Measurements from ENCODE around the gene CASP12.
"Not testable (repeated sequence)": the region's sequence is repeated elsewhere in the genome, so short reads cannot be mapped to it uniquely, and the experiment has no call there.

CASP12 gene

GRCh38 chr11:104897891-104898684 lies at the start of gene CASP12:
TSS of gene CASP12 (minus strand) at chr11:104898460.
- H3K4me3 ChIP-seq (ENCODE audit: low read length) = peak within 1 kb of the TSS; percentile 76; the same call in 1 of the 2 replicates
- TF ChIP-seq ZNF274 (IDR thresholded peaks at IDR 0.05; ENCODE audit: low read depth, low read length) = no peak

DNA sequence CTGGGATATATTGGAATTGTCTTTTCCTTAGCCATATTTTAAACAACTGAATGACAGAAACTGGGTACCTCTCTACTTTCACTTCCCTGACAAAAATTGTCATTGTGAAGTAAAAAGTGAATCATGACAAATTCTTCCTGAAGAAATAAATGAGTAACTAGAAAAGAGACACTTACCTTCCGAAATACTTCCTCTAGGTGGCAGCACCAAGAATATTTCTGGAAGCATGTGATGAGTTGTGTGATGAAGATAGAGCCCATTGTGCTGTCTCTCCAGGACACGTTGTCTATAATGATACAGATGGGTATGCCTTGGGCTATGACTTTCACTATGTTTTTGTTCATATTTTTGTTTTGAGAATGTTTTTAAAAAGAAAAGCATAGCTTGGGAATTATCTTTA lies 48.6 kb upstream of the CASP12 start:
- no peak for TF ChIP-seq ZNF274 (IDR thresholded peaks at IDR 0.05; ENCODE audit: low read depth, low read length)

DNA sequence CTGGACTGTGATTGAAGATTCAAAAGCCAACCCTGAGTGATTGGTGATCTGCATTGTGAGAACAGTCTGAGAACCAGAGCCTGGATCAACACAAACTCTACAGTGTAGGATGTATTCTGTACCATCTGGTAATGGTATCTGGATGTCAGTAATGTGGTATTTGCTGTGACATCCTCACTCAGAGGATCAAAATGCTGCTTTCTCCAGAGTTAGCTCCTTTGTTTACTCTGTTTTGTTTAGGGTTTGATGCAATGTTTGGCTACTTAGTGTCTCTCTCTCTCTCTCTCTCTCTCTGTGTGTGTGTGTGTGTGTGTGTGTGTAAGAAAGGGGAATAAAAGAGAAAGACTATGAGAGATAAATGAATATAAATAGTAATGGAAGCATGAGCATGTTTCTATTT lies 45.8 kb upstream of the CASP12 start:
- no peak for TF ChIP-seq ZNF274 (IDR thresholded peaks at IDR 0.05; ENCODE audit: low read depth, low read length)
- no peak overlapping the region for H3K4me3 ChIP-seq (ENCODE audit: low read length)

More for the DNA sequence above, 48.6 kb upstream of the CASP12 start:
- no peak overlapping the region for H3K4me3 ChIP-seq (ENCODE audit: low read length)

DNA sequence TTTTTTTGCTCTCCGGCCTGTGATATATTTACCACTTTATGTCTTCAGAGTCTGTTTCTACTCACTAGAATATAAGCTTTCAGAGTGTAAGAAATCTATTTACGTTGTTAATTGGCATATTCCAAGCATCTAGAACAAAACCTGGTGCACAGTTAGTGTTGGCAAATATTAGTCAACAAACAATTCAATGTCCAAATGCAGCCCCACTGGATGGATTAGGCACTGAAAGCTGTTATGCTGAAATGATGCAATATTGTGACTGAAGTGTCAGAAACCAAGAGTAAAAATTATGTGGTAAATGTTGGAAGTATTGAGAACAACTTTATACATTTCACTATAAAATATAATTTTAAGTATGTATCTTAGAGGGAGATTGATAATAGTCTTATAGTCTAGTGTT lies 45.3 kb upstream of the CASP12 start:
- TF ChIP-seq ZNF274 (IDR thresholded peaks at IDR 0.05; ENCODE audit: low read depth, low read length) = no peak
- no peak overlapping the region for H3K4me3 ChIP-seq (ENCODE audit: low read length)

- no peak for TF ChIP-seq ZNF274 (IDR thresholded peaks at IDR 0.05; ENCODE audit: low read depth, low read length)
- H3K4me3 ChIP-seq (ENCODE audit: low read length) = no peak overlapping the region
These were observed 36.3 kb upstream of the CASP12 start for GRCh38 chr11:104934594-104934993.

GRCh38 chr11:104934073-104934472 lies 35.8 kb upstream of the CASP12 start:
- H3K4me3 ChIP-seq (ENCODE audit: low read length) = not testable (repeated sequence)

- no peak overlapping the region for H3K4me3 ChIP-seq (ENCODE audit: low read length)
- no peak for TF ChIP-seq ZNF274 (IDR thresholded peaks at IDR 0.05; ENCODE audit: low read depth, low read length)
These were observed 30.6 kb upstream of the CASP12 start for GRCh38 chr11:104928811-104929210.

- no peak overlapping the region for H3K4me3 ChIP-seq (ENCODE audit: low read length)
- TF ChIP-seq ZNF274 (IDR thresholded peaks at IDR 0.05; ENCODE audit: low read depth, low read length) = no peak
These were observed 28.7 kb upstream of the CASP12 start for GRCh38 chr11:104926771-104927611.

GRCh38 chr11:104925850-104926249 lies 27.6 kb upstream of the CASP12 start:
- TF ChIP-seq ZNF274 (IDR thresholded peaks at IDR 0.05; ENCODE audit: low read depth, low read length) = no peak
- H3K4me3 ChIP-seq (ENCODE audit: low read length) = no peak overlapping the region

DNA sequence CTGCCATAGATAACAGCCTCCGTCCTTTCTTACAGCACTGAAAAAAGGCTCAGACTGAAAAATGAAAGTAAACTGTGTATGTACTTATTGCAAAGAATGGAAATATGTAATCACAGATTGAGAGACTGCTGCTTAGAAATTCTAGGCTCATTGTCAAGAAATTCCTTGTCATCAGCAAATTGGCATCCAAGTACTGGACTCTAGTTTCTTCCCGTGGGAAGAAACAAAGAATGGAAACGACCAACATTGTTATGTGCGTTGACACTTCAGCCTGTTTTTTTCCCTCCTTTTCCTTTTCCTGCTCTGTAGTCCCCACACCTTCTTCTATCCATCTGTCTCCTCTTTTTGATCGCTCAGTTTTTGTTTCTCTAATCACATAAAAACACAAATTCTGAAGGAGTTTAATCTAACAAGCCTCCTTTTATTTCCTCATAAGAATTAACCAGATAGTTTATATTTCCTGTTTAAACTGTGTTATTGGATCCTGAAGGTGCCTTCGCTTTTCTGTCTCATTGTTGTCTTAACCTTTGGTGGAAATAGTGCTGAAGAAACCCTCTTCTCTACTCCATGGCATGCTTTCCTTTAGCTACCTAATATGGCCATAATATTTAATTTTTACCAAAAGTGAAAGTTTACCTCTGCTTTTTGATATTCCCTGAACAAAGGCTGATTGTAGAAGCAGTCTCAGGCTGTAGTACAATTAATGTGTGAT lies 20.0 kb upstream of the CASP12 start:
- no peak for TF ChIP-seq ZNF274 (IDR thresholded peaks at IDR 0.05; ENCODE audit: low read depth, low read length)
- H3K4me3 ChIP-seq (ENCODE audit: low read length) = peak overlapping the region; percentile 49

DNA sequence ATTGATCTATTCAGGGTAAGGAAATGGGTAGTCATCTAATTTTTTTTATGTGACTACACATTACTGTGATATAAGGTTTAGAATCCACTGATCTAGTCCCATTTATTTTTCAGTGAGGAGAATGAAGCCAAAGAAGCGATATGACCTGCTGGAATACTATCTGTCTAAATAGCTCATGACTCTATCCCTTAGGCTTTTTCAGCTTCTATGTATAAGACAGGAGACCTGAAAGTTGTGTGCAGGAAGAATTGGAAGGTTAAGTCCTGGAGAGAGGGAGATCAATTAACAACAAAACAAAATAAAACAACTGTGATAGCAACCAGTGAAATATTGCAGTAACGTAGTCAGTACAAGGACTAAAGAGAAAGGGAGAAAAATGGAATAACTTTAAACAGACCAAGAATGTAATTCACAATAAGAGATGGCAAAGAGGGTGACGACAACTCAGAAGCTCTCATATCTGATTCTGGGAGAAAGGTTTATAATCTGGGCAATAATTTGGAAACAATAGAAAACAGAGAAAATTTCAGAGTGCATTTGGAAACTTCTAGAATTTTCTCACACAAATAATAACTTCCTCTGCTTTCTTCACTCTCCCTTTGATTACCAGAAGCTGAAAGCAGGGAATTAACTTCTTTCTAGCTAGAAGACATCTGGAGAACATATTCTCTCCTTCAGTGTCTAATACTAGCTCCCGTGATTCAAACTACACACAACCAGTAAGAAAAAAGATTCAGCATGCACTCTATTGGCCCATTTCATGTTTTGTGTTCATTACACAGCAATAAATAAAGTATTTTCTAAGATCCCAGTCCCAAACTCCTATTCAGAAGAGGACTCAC lies 19.2 kb upstream of the CASP12 start:
- no peak for TF ChIP-seq ZNF274 (IDR thresholded peaks at IDR 0.05; ENCODE audit: low read depth, low read length)
- peak overlapping the region; percentile 49; the same call in 1 of the 2 replicates for H3K4me3 ChIP-seq (ENCODE audit: low read length)

DNA sequence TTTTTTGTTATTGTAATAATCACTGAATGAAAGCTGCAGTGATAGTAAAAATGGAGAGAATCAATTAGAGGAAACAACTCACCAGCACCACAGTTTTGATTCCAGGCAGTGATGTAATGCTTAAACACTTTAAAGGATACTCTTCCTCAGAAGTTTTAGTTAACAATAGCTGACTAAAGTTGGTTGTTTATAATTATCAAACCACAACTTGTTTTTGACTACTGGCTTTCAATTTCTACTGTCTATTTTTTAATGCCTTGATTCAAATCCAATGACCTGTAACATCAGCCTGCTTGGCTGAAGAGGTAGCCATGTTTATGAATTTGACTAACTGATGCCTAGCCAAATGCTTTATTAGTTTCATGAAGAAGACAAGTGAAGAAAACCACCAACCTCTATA lies 18.2 kb upstream of the CASP12 start:
- no peak for TF ChIP-seq ZNF274 (IDR thresholded peaks at IDR 0.05; ENCODE audit: low read depth, low read length)
- H3K4me3 ChIP-seq (ENCODE audit: low read length) = no peak overlapping the region

GRCh38 chr11:104912102-104912501 lies 13.8 kb upstream of the CASP12 start:
- TF ChIP-seq ZNF274 (IDR thresholded peaks at IDR 0.05; ENCODE audit: low read depth, low read length) = no peak
- H3K4me3 ChIP-seq (ENCODE audit: low read length) = no peak overlapping the region

- no peak for TF ChIP-seq ZNF274 (IDR thresholded peaks at IDR 0.05; ENCODE audit: low read depth, low read length)
- no peak overlapping the region for H3K4me3 ChIP-seq (ENCODE audit: low read length)
These were observed 9.9 kb upstream of the CASP12 start for GRCh38 chr11:104908186-104908531.

Data from GM08714 (cell line).